ENCODE data around the gene MIEF1.

Gene MIEF1

DNA sequence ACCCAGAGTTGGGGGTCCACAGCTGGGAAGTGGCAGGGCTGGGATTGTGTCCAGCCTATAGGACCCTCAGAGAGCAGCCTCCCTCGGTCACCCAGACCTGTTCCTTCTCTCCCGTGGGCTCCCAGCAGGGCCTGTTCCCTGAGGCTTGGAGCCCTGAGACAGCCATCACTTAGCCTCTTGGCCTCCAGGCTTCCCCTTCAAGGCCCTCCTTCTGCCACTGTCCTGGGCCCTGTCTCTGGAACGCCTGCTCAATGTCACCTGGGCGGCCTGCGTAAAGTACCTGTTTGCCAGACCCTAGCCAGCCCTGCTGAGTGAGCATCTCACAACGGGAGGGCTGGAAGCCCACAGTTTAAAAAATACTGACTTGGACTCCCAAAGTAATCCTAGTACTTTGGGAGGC is 38.8 kb upstream of the MIEF1 start:
- no peak overlapping the region for H3K4me3 ChIP-seq (ENCODE audit: low read depth in 1 of 2, low read length in 2 of 2)
- H3K36me3 ChIP-seq (ENCODE audit: control insufficient read depth in 1 of 2, insufficient read depth in 2 of 2, low read length in 2 of 2): no peaks in the 10 kb centered on the region
- H3K27ac ChIP-seq (ENCODE audit: low read length): no peak overlapping the region
- peaks cover 0 to 2% of the 10 kb centered on the region in 2 donors for H3K4me1 ChIP-seq (ENCODE audit: control insufficient read depth in 1 of 2, insufficient read depth in 2 of 2, low read length in 2 of 2)
- no peaks in the 10 kb centered on the region for H3K9me3 ChIP-seq (ENCODE audit: control insufficient read depth in 1 of 2, low read length in 2 of 2)
- H3K27me3 ChIP-seq (ENCODE audit: low read depth, low read length): peaks cover 5% of the 10 kb centered on the region

DNA sequence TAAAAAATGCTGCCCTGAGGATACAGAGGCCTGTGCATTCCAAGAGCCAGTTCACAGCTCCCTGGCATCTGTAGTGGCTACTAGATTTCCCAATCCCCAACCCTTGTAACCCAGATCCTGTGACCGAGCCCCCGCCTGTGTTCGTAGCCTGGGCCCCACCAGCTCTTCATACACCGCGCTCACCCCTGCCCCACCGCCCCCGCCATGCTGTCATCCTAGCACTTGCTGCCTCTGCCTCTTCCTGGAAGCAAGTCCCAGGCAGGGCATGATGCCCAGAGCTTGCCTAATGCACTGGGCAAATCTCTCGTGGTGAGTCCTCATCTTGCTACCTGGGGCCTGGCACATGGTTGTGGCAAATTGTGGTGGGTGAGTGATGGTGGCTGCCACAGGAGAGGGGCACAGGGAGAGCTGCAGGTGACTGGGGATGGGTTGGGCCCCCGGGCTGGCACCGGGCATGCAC is 38.1 kb upstream of the MIEF1 start:
- Histone ChIP-seq H3K36me3 (ENCODE audit: control insufficient read depth in 1 of 2, insufficient read depth in 2 of 2, low read length in 2 of 2) (no peaks in the 10 kb centered on the region), H3K4me1 (ENCODE audit: control insufficient read depth in 1 of 2, insufficient read depth in 2 of 2, low read length in 2 of 2) (no peaks in the 10 kb centered on the region), H3K27ac (ENCODE audit: low read length) (no peak overlapping the region), H3K4me3 (ENCODE audit: low read depth in 1 of 2, low read length in 2 of 2) (no peak overlapping the region), H3K27me3 (ENCODE audit: low read depth, low read length) (no peaks in the 10 kb centered on the region), H3K9me3 (ENCODE audit: control insufficient read depth in 1 of 2, low read length in 2 of 2) (no peaks in the 10 kb centered on the region)

DNA sequence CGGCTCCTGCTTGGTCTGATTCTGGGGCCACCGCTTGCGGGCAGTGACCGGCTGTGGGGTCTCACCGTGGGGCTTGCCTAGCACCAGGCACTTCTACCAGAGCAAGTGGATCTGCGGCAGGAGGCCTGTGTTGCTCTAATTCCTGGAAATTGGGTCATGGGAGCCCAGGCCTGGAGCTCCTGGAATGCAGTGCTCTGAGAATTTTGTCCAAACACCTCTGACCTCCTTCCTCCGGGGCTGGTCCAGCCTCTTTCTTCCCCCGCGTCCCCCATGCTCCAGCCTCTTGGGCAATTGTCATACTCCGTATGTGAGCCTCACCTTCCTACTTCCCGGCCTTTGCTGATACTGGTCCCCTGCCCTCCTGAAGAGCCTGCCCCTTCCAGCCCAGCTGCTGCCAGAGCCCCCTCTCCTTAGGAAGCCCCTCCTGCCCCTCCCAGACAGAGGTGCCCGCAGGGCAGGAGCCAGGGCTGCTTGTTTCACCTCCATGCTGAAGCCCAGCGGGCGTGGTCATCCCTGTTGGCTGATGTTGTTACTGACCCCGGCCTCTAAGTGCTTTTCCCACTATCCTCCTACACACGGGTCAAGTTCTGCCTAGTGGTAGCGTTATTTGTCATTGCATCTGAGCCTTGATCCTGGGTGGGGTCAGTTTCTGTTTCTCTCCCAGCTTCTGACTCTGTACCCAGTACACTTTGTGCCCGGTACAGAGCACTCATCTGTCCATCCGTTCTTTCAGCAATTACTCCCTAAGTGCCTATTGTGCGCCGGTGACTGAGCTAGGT is 35.7 kb upstream of the MIEF1 start:
- Histone ChIP-seq H3K9me3 (ENCODE audit: control insufficient read depth in 1 of 2, low read length in 2 of 2) (no peaks in the 10 kb centered on the region), H3K27ac (ENCODE audit: low read length) (no peak overlapping the region), H3K4me3 (ENCODE audit: low read depth in 1 of 2, low read length in 2 of 2) (no peak overlapping the region), H3K36me3 (ENCODE audit: control insufficient read depth in 1 of 2, insufficient read depth in 2 of 2, low read length in 2 of 2) (no peaks in the 10 kb centered on the region), H3K27me3 (ENCODE audit: low read depth, low read length) (no peaks in the 10 kb centered on the region), H3K4me1 (ENCODE audit: control insufficient read depth in 1 of 2, insufficient read depth in 2 of 2, low read length in 2 of 2) (peaks cover 0 to 17% of the 10 kb centered on the region in 2 donors)

- Histone ChIP-seq H3K27ac (ENCODE audit: low read length) (no peak overlapping the region), H3K9me3 (ENCODE audit: control insufficient read depth in 1 of 2, low read length in 2 of 2) (no peaks in the 10 kb centered on the region), H3K4me1 (ENCODE audit: control insufficient read depth in 1 of 2, insufficient read depth in 2 of 2, low read length in 2 of 2) (peaks cover 8 to 27% of the 10 kb centered on the region in 2 donors), H3K27me3 (ENCODE audit: low read depth, low read length) (no peaks in the 10 kb centered on the region), H3K4me3 (ENCODE audit: low read depth in 1 of 2, low read length in 2 of 2) (no peak overlapping the region), H3K36me3 (ENCODE audit: control insufficient read depth in 1 of 2, insufficient read depth in 2 of 2, low read length in 2 of 2) (no peaks in the 10 kb centered on the region)
Observed at GRCh38 chr22:39467390-39467895, 34.6 kb upstream of the MIEF1 start.

DNA sequence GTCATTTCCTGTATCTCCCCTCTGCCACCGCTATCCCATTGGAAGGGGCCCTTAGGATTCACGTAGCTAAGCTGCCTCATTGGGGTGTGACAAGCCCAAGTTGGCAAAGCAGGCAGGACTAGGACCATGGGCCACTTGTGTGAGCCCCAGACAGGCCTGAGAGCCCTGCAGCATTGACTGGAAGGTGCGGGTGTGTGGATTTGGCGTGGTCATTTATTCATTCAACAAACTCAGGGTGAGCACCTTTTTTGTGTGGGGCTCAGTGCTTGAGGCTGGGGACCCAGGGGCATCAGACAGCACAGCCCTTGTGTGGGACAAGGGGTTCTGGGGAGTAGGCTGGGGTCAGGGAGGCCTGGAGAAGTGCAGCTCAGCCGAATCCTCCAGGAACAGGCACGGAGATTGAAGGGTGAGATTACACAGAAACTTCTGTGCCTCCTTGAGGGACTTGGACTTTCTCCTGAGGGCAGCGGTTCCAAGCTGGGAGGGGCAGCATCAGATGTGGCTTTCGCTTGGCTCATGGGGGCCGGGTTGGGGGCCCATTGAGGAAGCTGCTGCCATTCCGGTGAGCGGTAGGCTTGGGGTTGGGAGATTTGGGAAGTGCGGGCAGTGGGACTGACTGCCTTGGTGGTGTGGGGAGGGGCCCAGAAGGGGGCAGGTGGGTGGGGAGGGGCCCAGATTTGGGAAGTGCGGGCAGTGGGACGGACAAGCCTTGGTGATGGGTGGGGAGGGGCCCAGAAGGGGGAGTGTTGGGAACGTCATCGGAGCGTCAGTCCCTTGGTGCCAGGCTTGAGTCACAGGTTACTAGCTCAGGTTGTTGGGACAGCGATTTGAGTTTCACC is 33.4 kb upstream of the MIEF1 start:
- Histone ChIP-seq H3K27ac (ENCODE audit: low read length) (no peak overlapping the region), H3K4me3 (ENCODE audit: low read depth in 1 of 2, low read length in 2 of 2) (no peak overlapping the region)

GRCh38 chr22:39469326-39469680 is 32.8 kb upstream of the MIEF1 start:
- no peaks in the 10 kb centered on the region for H3K9me3 ChIP-seq (ENCODE audit: control insufficient read depth in 1 of 2, low read length in 2 of 2)
- no peak overlapping the region for H3K4me3 ChIP-seq (ENCODE audit: low read depth in 1 of 2, low read length in 2 of 2)
- H3K4me1 ChIP-seq (ENCODE audit: control insufficient read depth in 1 of 2, insufficient read depth in 2 of 2, low read length in 2 of 2): peaks cover 8 to 27% of the 10 kb centered on the region in 2 donors
- H3K27ac ChIP-seq (ENCODE audit: low read length): no peak overlapping the region
- no peaks in the 10 kb centered on the region for H3K27me3 ChIP-seq (ENCODE audit: low read depth, low read length)
- H3K36me3 ChIP-seq (ENCODE audit: control insufficient read depth in 1 of 2, insufficient read depth in 2 of 2, low read length in 2 of 2): no peaks in the 10 kb centered on the region

More for the DNA sequence above, 33.4 kb upstream of the MIEF1 start:
- Histone ChIP-seq H3K27me3 (ENCODE audit: low read depth, low read length) (no peaks in the 10 kb centered on the region), H3K9me3 (ENCODE audit: control insufficient read depth in 1 of 2, low read length in 2 of 2) (no peaks in the 10 kb centered on the region), H3K4me1 (ENCODE audit: control insufficient read depth in 1 of 2, insufficient read depth in 2 of 2, low read length in 2 of 2) (peaks cover 8 to 27% of the 10 kb centered on the region in 2 donors), H3K36me3 (ENCODE audit: control insufficient read depth in 1 of 2, insufficient read depth in 2 of 2, low read length in 2 of 2) (no peaks in the 10 kb centered on the region)

DNA sequence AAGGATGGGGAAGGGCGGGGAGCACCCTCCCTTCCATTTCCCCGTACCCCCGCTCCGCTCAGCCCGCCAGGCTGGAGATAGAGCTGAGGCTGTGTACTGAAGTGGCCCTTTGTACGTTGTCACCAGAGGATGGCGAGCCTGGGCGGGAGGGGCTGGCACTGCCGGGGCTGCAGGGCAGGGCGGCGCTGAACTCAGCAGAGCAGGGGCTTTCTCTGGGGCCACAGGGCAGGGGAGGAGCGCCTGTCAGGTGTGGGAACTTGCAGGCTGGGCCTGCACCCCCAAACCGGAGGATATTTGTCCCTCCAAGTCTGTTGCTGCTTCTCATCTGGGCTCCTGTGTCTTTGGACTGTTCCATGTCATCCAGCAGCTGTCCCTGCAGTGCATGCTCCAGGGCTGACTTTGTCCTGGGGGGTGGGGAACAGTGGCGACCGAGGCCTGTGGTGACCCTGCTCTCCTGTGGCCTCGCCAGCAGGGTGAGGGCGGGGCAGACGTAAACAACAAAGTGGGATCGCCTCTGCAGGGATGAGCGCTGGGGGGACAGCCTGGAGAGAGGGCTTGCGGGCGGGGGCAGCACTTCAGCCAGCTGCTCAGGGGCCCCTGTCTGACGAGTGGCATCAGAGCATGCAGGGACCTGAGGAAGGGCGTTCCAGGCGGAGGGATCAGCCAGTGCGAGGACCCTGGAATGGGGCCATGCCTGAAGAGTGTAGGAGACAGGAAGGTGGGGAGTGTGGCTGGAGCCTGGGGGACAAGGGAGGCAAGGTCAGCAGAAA is 32.2 kb upstream of the MIEF1 start:
- peak overlapping the region; percentile 64 for H3K27ac ChIP-seq (ENCODE audit: low read length)

GRCh38 chr22:39470451-39471291 is 31.4 kb upstream of the MIEF1 start:
- Histone ChIP-seq H3K36me3 (ENCODE audit: control insufficient read depth in 1 of 2, insufficient read depth in 2 of 2, low read length in 2 of 2) (no peaks in the 10 kb centered on the region), H3K27ac (ENCODE audit: low read length) (peak overlapping the region; percentile 64), H3K9me3 (ENCODE audit: control insufficient read depth in 1 of 2, low read length in 2 of 2) (no peaks in the 10 kb centered on the region), H3K4me1 (ENCODE audit: control insufficient read depth in 1 of 2, insufficient read depth in 2 of 2, low read length in 2 of 2) (peaks cover 8 to 27% of the 10 kb centered on the region in 2 donors), H3K4me3 (ENCODE audit: low read depth in 1 of 2, low read length in 2 of 2) (peak overlapping the region in 1 of 2 donors; percentile 11), H3K27me3 (ENCODE audit: low read depth, low read length) (no peaks in the 10 kb centered on the region)

More for the DNA sequence above, 32.2 kb upstream of the MIEF1 start:
- Histone ChIP-seq H3K36me3 (ENCODE audit: control insufficient read depth in 1 of 2, insufficient read depth in 2 of 2, low read length in 2 of 2) (no peaks in the 10 kb centered on the region), H3K4me1 (ENCODE audit: control insufficient read depth in 1 of 2, insufficient read depth in 2 of 2, low read length in 2 of 2) (peaks cover 8 to 27% of the 10 kb centered on the region in 2 donors), H3K27me3 (ENCODE audit: low read depth, low read length) (no peaks in the 10 kb centered on the region), H3K4me3 (ENCODE audit: low read depth in 1 of 2, low read length in 2 of 2) (no peak overlapping the region), H3K9me3 (ENCODE audit: control insufficient read depth in 1 of 2, low read length in 2 of 2) (no peaks in the 10 kb centered on the region)

GRCh38 chr22:39471381-39472141 is 30.5 kb upstream of the MIEF1 start:
- Histone ChIP-seq H3K4me3 (ENCODE audit: low read depth in 1 of 2, low read length in 2 of 2) (peak overlapping the region in 1 of 2 donors; percentile 11), H3K27ac (ENCODE audit: low read length) (peak overlapping the region; percentile 64), H3K9me3 (ENCODE audit: control insufficient read depth in 1 of 2, low read length in 2 of 2) (no peaks in the 10 kb centered on the region), H3K27me3 (ENCODE audit: low read depth, low read length) (no peaks in the 10 kb centered on the region), H3K36me3 (ENCODE audit: control insufficient read depth in 1 of 2, insufficient read depth in 2 of 2, low read length in 2 of 2) (no peaks in the 10 kb centered on the region), H3K4me1 (ENCODE audit: control insufficient read depth in 1 of 2, insufficient read depth in 2 of 2, low read length in 2 of 2) (peaks cover 8 to 27% of the 10 kb centered on the region in 2 donors)

Data from muscle layer of duodenum (tissue), 2 donors.